GM12891 (cell line): ENCODE results near the gene ZNF407.

ENCODE experiments used
- POLR2A ChIP-seq: IDR thresholded peaks from 2 replicates; pipeline ENCODE4 v1.6.1; 2011; ENCODE audit warnings: low read depth, low read length, control low read depth
- POLR2AphosphoS5 ChIP-seq: IDR thresholded peaks from 2 replicates; pipeline ENCODE4 v1.6.1; 2011; ENCODE audit warnings: low read depth, low read length, control low read depth
- TAF1 ChIP-seq: IDR thresholded peaks from 2 replicates; pipeline ENCODE4 v1.6.1; 2011; ENCODE audit warnings: low read depth, low read length, control low read depth

- no peak for TF ChIP-seq POLR2AphosphoS5
- no peak for TF ChIP-seq POLR2A
- no peak for TF ChIP-seq TAF1
These were observed 412.6 kb downstream of the ZNF407 start for GRCh38 chr18:75010278-75010677.
